Activated T-helper 9 cell treated with anti-CD3 and anti-CD28 coated beads, Interleukin-2, amount 50 U/mL, for 16 hours (primary cell): ENCODE measurements around the gene OR4D11.
"Not testable (repeated sequence)": the region's sequence is repeated elsewhere in the genome, so short reads cannot be mapped to it uniquely, and the experiment has no call there.

Source experiments
- DNase-seq: peaks from one replicate; pipeline ENCODE4 v3.0.0-alpha.2; 2020; ENCODE audit warnings: low read depth

OR4D11 gene

DNA sequence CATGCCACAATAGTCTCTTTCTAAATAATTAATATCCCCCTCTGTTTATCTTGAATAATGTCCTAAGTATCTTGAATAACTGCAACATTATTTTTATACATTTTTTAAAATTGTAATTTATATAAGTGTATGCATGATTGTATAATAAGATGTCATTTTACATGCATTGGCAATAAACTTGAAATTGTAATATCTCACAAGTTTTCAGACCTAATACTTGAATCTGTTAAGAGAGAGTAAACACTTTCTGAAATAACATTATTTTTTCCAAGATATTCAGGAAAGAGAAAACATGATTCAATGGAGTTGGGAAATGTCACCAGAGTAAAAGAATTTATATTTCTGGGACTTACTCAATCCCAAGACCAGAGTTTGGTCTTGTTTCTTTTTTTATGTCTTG lies at the start of gene OR4D11:
Gene OR4D11 (plus strand): TSS at position 301 of the 400 bp plus-strand sequence. CDS start 0 bp downstream, at position 301.
- no peak for DNase-seq

DNA sequence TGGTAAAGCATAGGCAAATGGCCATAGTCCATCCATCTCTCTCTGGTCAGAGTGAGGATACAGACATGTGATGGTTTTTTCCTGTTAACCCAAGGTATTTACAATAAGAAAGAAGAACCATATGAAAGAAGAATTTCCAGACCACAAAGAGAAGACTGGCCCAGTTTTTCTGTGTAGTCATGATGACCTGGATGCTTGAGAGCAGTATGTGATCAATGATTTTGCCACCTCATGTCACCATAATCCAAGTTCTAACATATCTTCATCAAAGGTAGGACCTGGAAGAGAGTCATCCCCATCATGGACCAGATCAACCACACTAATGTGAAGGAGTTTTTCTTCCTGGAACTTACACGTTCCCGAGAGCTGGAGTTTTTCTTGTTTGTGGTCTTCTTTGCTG lies 46.7 kb upstream of the OR4D11 start, which contains the start of gene OR4D6:
Gene OR4D6 (plus strand): TSS at position 301 of the 400 bp plus-strand sequence. CDS start 0 bp downstream, at position 301.
- no peak for DNase-seq

DNA sequence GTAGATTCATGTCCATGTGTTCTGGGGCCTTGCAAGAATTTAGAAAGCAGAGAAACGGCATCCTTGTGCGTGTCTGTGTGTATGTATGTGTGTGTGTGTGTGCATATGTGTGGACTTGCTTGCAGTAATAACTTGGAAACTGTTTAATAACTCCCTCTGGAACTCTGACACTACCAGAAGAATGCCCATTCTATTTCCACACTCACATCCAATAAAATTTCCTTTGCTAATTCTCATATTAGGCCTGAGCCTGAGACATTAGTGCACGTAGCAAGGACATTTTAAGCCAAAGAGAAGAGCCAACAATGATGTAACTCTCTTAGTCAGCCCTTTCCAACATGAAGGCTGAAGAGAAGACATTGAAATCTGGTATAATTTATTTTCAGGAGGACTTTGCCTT lies 43.5 kb upstream of the OR4D11 start:
- no peak for DNase-seq

DNA sequence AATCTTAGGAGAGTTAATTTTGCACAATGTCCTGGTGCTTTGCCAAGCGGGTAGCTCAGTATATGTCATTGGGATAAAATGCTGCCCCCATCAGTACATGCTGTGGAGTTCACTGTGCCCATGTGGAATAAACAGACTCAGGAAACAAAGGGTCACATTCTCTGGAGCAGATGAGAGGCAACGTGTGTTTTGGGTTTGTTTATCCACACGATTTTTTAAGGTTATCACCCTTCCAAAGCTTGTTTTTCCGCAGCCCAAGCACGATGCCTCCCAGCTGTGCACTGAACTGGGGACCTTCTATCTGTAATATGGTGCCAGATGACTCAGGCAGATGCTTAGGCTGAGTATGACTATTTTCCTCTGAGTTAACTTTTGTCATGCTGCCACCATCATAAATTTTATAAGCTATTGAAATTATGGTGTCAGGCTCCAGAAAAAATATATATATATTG lies 40.2 kb upstream of the OR4D11 start:
- DNase-seq: no peak

DNA sequence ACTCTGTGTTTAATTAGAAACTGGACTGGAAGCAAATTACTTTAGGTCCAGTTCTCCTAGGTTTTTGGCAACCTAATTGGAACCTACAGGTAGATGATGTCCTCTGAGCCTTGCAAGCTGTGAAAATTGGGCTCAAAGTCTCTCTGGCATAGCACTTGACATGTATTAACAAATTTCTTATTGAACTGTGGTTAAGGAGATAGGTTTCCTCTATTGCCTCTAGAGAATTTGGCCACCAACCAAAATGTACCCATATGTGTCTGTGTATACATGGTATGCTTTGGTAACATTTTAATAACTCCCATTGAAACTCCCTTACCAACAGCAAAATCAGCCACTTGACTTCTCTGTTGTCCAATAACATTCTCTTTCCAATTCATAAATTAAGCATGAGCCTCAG lies 30.4 kb upstream of the OR4D11 start, which contains the start of gene OR4D10:
Gene OR4D10 (plus strand): TSS at position 301 of the 400 bp plus-strand sequence. CDS start 4,115 bp downstream, outside the sequence.
- no peak for DNase-seq

DNA sequence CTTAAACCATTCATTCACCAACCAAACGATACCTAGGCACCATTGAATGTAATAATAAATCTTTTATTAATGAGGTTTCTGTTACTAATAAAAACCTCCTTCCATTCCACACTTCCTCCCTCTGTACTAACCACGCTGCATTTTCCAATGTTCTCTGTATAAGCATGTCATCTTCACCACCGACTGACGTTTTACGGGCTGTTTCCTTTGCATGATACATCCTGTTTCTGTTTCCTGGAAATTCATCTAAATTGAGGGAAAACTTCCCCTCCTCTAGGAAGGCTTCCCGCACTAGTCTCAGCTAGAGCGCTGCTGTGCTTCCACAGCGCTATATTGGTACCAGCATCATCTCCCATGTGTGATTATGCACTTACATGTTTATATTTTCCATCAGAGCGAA lies 28.2 kb upstream of the OR4D11 start:
- DNase-seq: no peak

DNA sequence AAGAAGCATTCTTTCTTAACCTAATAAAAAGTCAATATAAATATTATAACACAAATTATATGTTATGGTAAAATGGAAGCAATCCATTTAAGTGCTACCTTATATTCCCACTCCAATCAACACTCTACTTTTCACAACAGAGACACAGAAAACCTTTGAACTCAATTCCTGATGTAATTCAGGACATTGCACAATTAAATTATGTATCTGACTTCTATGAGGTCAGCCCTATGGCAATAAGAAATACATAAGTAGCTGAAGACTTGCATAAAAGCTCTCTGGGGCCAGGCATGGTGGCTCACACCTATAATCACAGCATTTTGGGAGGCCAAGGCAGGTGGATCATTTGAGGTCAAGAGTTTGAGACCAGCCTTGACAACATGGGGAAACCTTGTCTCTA lies 23.5 kb upstream of the OR4D11 start:
- DNase-seq: no peak

DNA sequence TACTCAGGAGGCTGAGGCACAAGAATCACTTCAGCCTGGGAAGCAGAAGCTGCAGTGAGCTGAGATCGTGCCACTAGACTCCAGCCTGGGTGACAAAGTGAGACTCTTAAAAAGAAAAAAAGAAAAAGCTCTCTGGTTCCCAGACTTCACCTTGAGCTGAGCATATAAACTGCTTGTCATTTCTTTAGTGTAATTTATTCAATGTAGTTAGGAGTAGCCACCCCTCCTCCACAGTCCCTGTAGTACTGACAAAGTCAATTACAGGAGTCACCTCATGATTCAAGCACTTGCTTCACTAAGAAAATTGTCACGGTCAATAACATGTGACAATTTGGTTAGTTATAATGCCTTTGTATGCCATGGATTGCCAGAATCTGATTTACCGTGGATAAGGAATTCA lies 23.0 kb upstream of the OR4D11 start:
- no peak for DNase-seq

DNA sequence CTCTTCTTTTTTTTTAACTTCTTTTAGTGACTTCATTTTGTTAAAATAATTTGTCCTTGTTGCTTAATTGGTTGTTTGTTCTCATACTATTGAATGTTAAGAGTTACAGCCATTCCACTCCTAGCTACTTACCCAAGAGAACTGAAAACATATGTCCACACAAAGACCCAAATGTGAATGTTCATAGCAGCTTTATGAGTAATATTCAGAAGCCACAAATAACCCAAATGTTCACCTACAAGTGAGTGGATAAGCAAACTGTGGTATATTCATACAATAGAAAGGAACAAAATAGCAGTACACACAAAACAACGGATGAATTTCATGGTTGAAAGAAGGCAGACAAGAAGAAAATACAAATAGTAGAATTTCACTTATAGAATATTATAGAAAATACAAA lies 1.4 kb upstream of the OR4D11 start:
- no peak for DNase-seq

DNA sequence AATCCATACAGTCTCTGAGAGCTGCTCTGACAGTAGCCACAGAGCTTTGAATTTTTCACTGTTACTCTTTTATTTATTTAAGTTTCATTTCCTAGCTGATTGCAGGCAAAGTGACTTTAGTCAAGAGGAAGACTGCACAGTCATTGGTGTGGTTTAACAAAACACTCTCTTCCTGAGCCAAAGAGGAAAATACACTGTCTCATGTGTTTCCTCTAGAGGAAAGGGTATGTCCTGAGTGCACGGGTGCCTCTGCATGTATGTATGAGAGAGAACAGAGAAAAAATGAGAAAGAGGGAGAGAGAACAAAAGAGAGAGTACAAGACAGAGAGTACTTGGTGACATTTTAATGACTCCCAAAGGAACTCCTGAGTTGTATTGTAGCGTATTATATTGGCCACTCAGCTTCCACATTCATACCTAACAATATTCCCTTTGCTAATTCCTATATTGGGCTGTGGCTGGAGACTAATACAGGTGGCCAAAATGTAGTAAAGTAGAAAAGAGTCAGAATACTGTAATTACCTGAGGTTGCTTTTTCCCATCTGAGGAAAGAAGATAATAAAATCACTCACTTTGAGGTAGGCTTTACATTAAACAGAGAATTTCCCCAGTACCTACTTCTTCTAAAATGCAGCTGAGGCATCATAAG lies 7.7 kb downstream of the OR4D11 start, which contains the start of gene OR4D9:
Gene OR4D9 (plus strand): TSS at position 599 of the 649 bp plus-strand sequence. CDS start 3,374 bp downstream, outside the sequence.
- no peak for DNase-seq

DNA sequence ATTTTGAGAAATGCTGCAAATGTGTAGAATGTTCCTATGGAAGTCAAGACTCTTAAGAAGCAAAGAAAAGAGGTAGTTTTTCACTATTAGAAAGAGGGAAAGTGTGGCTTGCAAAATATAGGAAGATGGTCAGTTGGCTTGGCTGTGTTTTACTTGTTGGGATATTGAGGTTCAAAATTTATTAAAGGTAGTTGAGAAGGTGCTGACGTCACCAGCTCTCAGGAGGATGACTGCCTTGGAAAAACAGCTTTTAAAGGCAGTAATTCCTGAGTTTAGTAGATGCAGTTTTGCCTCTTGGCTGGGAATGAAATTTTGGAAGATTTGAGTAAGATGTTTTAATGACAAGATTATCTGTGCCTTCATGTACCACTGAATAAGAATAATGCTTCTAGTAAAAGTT lies 8.3 kb downstream of the OR4D11 start:
- no peak for DNase-seq

DNA sequence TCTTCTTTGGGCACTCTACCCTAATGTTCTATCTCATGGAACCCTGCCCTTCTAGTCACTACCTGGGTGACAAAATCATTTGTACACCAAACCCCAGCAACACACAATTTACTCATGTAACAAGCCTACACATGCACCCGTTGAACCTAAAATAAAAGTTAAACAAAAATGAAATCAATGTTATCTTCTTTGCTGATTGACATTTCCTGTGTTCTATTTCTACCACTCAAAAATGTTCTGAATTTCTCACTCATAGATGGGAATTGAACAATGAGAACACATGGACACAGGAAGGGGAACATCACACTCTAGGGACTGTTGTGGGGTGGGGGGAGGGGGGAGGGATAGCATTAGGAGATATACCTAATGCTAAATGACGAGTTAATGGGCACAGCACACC lies 16.8 kb downstream of the OR4D11 start:
- DNase-seq: not testable (repeated sequence)

DNA sequence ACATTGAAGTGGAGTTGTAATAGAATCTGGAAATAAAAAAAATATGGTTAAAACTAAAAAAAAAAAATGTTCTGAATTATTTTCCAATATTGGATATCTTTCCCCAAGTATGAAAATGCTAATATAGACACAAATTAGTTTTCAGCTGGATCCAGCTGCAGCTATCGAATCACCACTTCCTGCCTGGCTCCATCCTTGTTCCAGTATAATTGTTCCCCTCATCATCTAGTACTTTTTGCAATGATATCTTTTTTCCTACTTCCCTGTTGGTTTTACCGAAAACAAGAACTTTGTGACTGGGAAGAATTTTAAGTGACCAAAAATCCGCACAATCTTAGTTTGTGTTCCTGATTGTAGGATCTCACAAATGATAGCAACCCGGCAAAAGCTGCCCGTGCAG lies 17.4 kb downstream of the OR4D11 start:
- DNase-seq: no peak

DNA sequence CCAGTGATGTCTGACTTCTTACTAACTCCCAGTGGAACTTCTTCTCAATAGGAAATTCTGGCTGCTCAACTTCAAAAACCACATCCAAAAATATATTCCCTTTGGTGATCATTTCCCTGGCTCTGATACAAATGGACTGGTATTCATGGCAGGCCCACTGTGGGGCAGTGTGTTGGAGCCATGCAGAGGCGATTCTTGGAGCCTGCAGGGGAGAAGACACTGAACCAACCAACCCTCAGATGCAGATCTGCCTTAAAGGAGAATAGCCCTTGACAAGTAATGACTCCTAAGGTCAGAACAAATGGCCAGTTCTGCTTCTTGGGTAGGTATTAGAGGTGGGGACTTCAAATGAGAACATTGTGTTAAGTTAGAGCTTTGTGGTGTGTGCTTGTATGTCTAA lies 20.2 kb downstream of the OR4D11 start:
- DNase-seq: no peak

DNA sequence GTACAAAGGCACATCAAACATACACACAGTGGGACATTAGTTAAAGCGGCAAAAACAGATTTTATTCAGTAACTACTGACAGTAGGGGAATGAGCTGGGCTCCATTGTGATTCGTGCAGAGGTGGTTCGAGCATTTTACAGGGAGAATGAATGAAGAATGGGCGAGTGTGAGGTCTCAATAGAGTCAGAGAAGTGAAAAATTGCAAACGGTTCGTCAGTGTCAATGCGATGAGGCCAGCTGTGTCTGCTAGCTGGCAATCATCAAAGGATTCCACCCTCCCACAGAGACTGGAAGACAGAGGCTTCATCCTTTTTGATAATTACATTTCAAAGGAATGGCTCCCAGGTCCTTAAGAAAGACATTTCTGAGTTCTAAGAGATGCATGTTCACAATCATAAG lies 25.3 kb downstream of the OR4D11 start:
- DNase-seq: no peak

DNA sequence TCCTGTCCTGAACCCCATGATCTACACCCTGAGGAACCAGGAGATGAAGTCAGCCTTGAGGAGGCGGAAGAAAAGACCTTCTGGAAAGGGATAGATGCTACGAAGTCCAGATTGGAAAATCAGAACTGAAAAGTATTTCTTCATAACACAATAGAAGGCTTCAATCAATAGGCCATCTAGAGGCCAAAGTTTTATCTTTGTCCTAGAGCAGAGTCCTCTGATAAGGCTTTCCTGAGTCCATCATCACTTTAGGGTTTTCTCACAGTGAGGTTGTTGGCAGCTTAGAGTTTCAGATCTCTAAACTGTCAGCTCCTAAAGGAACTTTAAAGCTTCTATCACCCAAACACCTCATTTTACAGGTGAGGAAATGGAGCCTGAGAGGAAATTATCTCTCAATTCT lies 29.2 kb downstream of the OR4D11 start:
- DNase-seq: no peak

DNA sequence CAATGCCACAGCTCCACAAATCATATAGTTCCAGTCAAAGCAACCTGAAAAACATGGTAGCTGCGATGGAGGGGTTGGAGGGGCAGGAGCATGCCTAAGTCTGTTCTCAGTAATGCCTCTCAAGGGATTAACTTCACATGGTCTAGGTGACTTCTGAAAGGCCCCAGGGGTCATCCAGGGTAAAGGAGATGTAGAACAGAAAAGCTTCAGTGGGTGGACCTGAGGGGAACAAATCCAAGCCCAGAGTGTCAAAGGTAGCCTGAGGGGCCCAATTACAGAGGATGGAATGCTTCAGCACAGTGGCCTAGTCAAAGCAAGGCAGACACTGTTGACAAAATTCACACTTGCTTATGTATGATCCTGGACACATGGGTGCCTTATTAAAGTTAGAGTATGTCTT lies 31.3 kb downstream of the OR4D11 start:
- no peak for DNase-seq

DNA sequence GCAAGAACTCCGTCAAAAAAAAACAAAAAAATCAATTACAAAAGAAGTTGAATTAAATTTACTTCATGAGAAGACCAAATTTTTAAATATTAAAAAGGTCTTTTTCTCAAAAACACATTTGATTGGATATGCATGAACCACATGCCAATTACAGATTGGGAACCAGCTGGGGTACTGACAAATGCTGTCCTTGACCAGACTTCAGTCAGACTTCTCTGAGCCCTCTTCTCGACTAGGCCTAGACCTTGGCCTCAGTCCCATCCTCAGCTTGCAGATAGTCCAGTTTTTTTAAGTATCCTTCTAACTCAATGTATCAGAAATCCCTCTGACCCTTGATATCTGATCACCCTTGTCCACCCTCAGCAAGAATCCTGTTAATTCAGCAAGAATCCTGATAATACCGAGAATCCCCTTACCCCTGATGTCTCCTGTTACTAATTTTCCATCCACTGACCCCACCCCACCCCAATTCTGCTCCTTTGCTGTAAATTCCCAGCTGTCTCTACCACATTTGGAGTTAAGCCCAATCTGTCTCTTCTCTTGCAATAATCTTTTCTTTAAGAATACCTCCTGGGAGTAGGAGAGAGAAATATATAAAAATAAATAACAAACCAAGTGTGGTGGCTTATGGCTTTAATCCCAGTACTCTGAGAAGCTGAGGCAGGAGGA lies 38.9 kb downstream of the OR4D11 start:
- DNase-seq: no peak

DNA sequence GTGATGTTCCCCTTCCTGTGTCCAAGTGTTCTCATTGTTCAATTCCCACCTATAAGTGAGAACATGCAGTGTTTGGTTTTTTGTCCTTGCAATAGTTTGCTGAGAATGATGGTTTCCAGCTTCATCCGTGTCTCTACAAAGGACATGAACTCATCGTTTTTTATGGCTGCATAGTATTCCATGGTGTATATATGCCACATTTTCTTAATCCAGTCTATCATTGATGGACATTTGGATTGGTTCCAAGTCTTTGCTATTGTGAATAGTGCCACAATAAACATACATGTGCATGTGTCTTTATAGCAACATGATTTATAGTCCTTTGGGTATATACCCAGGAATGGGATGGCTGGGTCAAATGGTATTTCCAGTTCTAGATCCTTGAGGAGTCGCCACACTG lies 40.3 kb downstream of the OR4D11 start:
- not testable (repeated sequence) for DNase-seq

DNA sequence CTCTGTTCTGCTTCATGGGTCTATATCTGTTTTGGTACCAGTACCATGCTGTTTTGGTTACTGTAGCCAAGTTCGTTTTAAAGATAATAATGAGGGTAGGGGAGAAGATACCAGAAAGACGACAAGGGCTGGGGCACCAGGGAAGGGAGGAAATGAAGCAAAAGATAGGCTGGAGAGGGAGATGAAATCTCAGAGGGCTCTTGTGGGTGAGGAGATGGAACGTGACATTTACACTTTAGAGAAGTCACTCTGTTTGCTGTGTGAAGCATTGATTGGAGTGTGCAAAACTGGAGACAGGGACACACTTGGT lies 41.4 kb downstream of the OR4D11 start:
- DNase-seq: no peak

DNA sequence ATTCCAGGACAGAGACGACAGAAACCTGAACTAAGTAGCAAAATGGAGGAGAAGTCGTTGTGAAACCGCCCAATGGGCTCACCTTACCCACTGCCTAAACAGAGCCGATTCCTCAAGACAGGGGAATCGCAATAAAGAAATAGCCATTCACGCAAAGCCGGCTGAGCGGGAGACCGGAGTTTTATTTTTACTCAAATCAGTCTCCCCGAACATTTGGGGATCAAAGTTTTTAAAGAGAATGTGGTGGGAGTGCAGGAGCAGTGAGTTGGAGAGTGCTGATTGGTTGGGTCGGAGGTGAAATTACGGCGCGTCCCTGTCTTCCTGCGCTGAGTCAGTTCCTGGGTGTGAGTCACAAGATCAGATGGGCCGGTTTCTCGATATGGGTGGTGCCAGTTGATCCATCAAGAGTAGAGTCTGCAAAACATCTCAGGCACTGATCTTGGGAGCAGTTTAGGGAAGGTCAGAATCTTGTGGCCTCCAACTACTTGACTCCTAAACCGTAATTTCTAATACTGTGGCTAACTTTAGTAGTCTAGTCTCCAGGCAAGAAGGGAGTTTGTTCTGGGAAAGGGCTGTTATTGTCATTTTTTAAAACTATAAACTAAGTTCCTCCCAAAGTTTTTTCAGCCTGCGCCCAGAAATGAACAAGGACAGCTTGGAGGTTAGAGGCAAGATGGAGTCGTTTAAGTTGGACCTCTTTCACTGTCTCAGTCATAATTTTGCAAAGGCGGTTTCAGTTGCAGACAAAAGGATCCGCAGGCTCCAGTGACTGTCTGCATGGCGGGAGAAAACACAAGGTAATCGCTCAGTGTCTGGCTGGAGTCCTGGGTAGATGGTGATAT lies 42.0 kb downstream of the OR4D11 start:
- no peak for DNase-seq

DNA sequence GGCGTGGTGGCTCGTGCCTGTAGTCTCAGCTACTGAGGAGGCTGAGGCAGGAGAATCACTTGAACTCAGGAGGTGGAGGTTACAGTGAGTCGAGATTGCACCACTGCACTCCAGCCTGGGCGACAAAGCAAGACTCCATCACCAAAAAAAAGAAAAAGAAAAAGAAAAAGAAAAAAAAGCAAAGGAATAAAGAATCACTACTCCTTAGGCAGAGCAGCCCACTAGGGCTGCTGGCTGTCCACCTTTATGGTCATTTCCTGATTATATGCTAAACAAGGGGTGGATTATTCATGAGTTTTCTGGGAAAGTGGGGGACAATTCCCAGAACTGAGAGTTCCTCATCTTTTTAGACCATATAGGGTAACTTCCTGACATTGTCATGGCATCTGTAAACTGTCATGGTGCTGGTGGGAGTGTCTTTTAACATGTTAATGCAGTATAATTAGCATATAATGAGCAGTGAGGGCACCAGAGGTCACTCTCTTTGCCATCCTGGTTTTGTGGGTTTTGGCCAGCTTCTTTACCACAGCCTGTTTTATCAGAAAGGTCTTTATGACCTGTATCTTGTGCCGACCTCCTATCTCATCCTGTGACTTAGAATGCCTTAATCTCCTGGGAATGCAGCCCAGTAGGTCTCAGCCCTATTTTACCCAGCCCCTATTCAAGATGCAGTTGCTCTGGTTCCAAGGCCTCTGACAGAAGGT lies 44.4 kb downstream of the OR4D11 start:
- DNase-seq: not testable (repeated sequence)
